ENCODE data around the gene RPL9. TPM values are rescaled to one million over a fixed set of nuclear protein-coding genes. Genes with fewer than 3 reads are reported as not detected.
A peak's percentile ranks its signal among the peaks of the same experiment; 100 is the strongest.
"Not testable (repeated sequence)": the region's sequence is repeated elsewhere in the genome, so short reads cannot be mapped to it uniquely, and the experiment has no call there.

RPL9 gene
- total RNA-seq (2014; rRNA removed; shearing (Covaris generic)) = 5,399 and 5,923 TPM in 2 replicates

- peaks cover 47% of the 10 kb centered on the region for H3K36me3 ChIP-seq
Measured at GRCh38 chr4:39458505-39459300, at the start of gene RPL9, which contains the start of gene LIAS. TSS of gene RPL9 (minus strand) at chr4:39458922. CDS start at chr4:39458439, 483 bp downstream. TSS of gene LIAS (plus strand) at chr4:39459056. CDS start at chr4:39459118, 62 bp downstream.

GRCh38 chr4:39505581-39505980 is 46.9 kb upstream of the RPL9 start:
- Histone ChIP-seq H3K4me3 (no peak overlapping the region), H3K36me3 (peaks cover 85% of the 10 kb centered on the region), H3K27ac (no peak overlapping the region), H3K4me1 (no peaks in the 10 kb centered on the region), H3K9me3 (replicated peaks) (no peaks in the 10 kb centered on the region), H3K27me3 (no peaks in the 10 kb centered on the region)
- DNase-seq = no peak

More at GRCh38 chr4:39458505-39459300, at the start of gene RPL9, which contains the start of gene LIAS:
- Histone ChIP-seq H3K9me3 (replicated peaks) (no peaks in the 10 kb centered on the region), H3K4me3 (peak within 1 kb of the TSS; percentile 78), H3K4me1 (no peaks in the 10 kb centered on the region), H3K27ac (peak within 1 kb of the TSS; percentile 82), H3K27me3 (no peaks in the 10 kb centered on the region)
- DNase-seq = peak; percentile 98 to 99

GRCh38 chr4:39504538-39504937 is 45.8 kb upstream of the RPL9 start:
- H3K4me3 ChIP-seq = no peak overlapping the region
- no peaks in the 10 kb centered on the region for H3K4me1 ChIP-seq
- H3K27ac ChIP-seq = no peak overlapping the region
- no peaks in the 10 kb centered on the region for H3K27me3 ChIP-seq
- peaks cover 81% of the 10 kb centered on the region for H3K36me3 ChIP-seq
- H3K9me3 ChIP-seq (replicated peaks) = no peaks in the 10 kb centered on the region
- no peak for DNase-seq

GRCh38 chr4:39502664-39503035 is 43.9 kb upstream of the RPL9 start:
- not testable (repeated sequence) for H3K4me1 ChIP-seq; DNase-seq; H3K9me3 ChIP-seq (replicated peaks); H3K27me3 ChIP-seq; H3K4me3 ChIP-seq; H3K27ac ChIP-seq
- peaks cover 75% of the 10 kb centered on the region for H3K36me3 ChIP-seq

GRCh38 chr4:39502019-39502663 is 43.4 kb upstream of the RPL9 start:
- no peak for DNase-seq
- Histone ChIP-seq H3K36me3 (peaks cover 71% of the 10 kb centered on the region), H3K27me3 (no peaks in the 10 kb centered on the region), H3K4me1 (no peaks in the 10 kb centered on the region), H3K27ac (no peak overlapping the region), H3K4me3 (no peak overlapping the region), H3K9me3 (replicated peaks) (no peaks in the 10 kb centered on the region)

GRCh38 chr4:39498727-39499020 is 40.0 kb upstream of the RPL9 start:
- no peaks in the 10 kb centered on the region for H3K27me3 ChIP-seq
- DNase-seq = no peak
- H3K4me3 ChIP-seq = no peak overlapping the region
- H3K27ac ChIP-seq = no peak overlapping the region
- no peaks in the 10 kb centered on the region for H3K9me3 ChIP-seq (replicated peaks)
- H3K4me1 ChIP-seq = no peaks in the 10 kb centered on the region
- H3K36me3 ChIP-seq = peaks cover 41% of the 10 kb centered on the region

GRCh38 chr4:39497909-39498726 is 39.4 kb upstream of the RPL9 start:
- DNase-seq = no peak
- H3K36me3 ChIP-seq = peaks cover 36% of the 10 kb centered on the region
- H3K27me3 ChIP-seq = no peaks in the 10 kb centered on the region
- no peaks in the 10 kb centered on the region for H3K9me3 ChIP-seq (replicated peaks)
- no peak overlapping the region for H3K4me3 ChIP-seq
- H3K4me1 ChIP-seq = no peaks in the 10 kb centered on the region
- H3K27ac ChIP-seq = no peak overlapping the region

GRCh38 chr4:39495446-39496213 is 36.9 kb upstream of the RPL9 start:
- Histone ChIP-seq H3K9me3 (replicated peaks) (no peaks in the 10 kb centered on the region), H3K27me3 (no peaks in the 10 kb centered on the region), H3K36me3 (peaks cover 18% of the 10 kb centered on the region), H3K4me3 (no peak overlapping the region), H3K27ac (no peak overlapping the region), H3K4me1 (no peaks in the 10 kb centered on the region)
- no peak for DNase-seq

GRCh38 chr4:39494354-39494753 is 35.6 kb upstream of the RPL9 start:
- H3K4me3 ChIP-seq = no peak overlapping the region
- H3K36me3 ChIP-seq = peaks cover 10% of the 10 kb centered on the region
- H3K4me1 ChIP-seq = no peaks in the 10 kb centered on the region
- H3K9me3 ChIP-seq (replicated peaks) = no peaks in the 10 kb centered on the region
- no peak overlapping the region for H3K27ac ChIP-seq
- no peak for DNase-seq
- no peaks in the 10 kb centered on the region for H3K27me3 ChIP-seq

GRCh38 chr4:39490322-39490721 is 31.6 kb upstream of the RPL9 start:
- Histone ChIP-seq H3K27me3 (no peaks in the 10 kb centered on the region), H3K27ac (no peak overlapping the region), H3K4me1 (no peaks in the 10 kb centered on the region), H3K4me3 (no peak overlapping the region), H3K36me3 (no peaks in the 10 kb centered on the region), H3K9me3 (replicated peaks) (no peaks in the 10 kb centered on the region)
- DNase-seq = no peak

GRCh38 chr4:39486221-39486804 is 27.6 kb upstream of the RPL9 start:
- no peak overlapping the region for H3K27ac ChIP-seq
- DNase-seq = no peak
- H3K36me3 ChIP-seq = no peaks in the 10 kb centered on the region
- H3K4me1 ChIP-seq = no peaks in the 10 kb centered on the region
- H3K9me3 ChIP-seq (replicated peaks) = no peaks in the 10 kb centered on the region
- no peaks in the 10 kb centered on the region for H3K27me3 ChIP-seq
- no peak overlapping the region for H3K4me3 ChIP-seq

- H3K36me3 ChIP-seq = no peaks in the 10 kb centered on the region
- no peak overlapping the region for H3K4me3 ChIP-seq
- DNase-seq = no peak
- H3K4me1 ChIP-seq = no peaks in the 10 kb centered on the region
- H3K9me3 ChIP-seq (replicated peaks) = no peaks in the 10 kb centered on the region
- no peaks in the 10 kb centered on the region for H3K27me3 ChIP-seq
- H3K27ac ChIP-seq = no peak overlapping the region
Measured at GRCh38 chr4:39484582-39485272, 26.0 kb upstream of the RPL9 start.

- Histone ChIP-seq H3K27me3 (no peaks in the 10 kb centered on the region), H3K27ac (no peak overlapping the region), H3K36me3 (peaks cover 3% of the 10 kb centered on the region; the same call in 1 of the 2 replicates), H3K4me3 (no peak overlapping the region), H3K4me1 (no peaks in the 10 kb centered on the region), H3K9me3 (replicated peaks) (no peaks in the 10 kb centered on the region)
- DNase-seq = no peak
Measured at GRCh38 chr4:39480902-39481695, 22.4 kb upstream of the RPL9 start.

Data from SJCRH30 (cell line).